ENCODE data around the gene RPL13A. TPM values are rescaled to one million over a fixed set of nuclear protein-coding genes. Genes with fewer than 3 reads are reported as not detected.

RPL13A gene
- total and polyA plus RNA-seq, 9 of the 15 experiments (the other 6 are each of a cell fraction or from before 2014, with no cell fraction given) = 1,744 to 5,482 (median 2,949) TPM

DNA sequence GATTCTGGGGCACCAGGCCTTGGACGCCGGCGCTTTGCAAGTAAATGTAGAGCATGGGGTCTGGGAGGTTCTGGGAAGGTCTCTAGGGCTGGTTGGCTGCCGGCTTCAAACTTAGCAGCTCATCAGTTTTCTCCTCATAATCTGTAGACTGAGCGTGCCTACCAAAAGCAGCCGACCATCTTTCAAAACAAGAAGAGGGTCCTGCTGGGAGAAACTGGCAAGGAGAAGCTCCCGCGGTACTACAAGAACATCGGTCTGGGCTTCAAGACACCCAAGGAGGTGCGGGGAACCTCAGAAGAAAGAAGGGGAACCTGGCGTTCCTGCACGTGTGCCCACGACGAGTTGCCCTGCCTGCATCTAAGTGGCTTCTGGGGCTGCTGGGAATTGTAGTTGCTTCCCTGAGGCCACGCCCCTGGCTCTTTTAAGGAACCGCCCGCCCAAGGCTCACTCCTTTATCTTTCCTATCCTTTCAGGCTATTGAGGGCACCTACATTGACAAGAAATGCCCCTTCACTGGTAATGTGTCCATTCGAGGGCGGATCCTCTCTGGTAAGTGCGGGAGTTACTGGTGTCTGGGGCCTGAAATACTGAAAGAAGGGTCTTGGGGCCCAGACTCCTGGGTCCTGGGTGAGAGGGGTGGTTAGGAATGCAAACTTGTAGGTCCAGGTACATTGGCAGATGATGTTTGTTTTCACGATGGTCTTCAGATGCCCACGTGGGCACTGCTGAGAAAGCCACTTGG, 9.8 kb downstream of the RPL13A start (continued):
- TF ChIP-seq ZBTB9 (CRISPR knock-in tag; IDR thresholded peaks at IDR 0.05) (no peak), PRDM10 (IDR thresholded peaks at IDR 0.05; ENCODE audit: partially characterized antibody) (no peak), SPI1 (IDR thresholded peaks at IDR 0.05; ENCODE audit: borderline replicate concordance, low read depth, low read length) (peak; percentile 80), ZBTB7A (IDR thresholded peaks at IDR 0.05; ENCODE audit: borderline replicate concordance, control insufficient read depth, low read depth, low read length) (no peak), DACH1 (IDR thresholded peaks at IDR 0.05; ENCODE audit: partially characterized antibody) (no peak), MYBL2 (IDR thresholded peaks at IDR 0.05; ENCODE audit: low read depth) (no peak), MYBL2 (CRISPR knock-in tag; IDR thresholded peaks at IDR 0.05; ENCODE audit: borderline replicate concordance) (no peak), ZNF586 (CRISPR knock-in tag; conservative IDR thresholded peaks at IDR 0.05) (no peak), ZBTB17 (CRISPR knock-in tag; IDR thresholded peaks at IDR 0.05) (no peak)
- TF ChIP-seq, protein P1, sequence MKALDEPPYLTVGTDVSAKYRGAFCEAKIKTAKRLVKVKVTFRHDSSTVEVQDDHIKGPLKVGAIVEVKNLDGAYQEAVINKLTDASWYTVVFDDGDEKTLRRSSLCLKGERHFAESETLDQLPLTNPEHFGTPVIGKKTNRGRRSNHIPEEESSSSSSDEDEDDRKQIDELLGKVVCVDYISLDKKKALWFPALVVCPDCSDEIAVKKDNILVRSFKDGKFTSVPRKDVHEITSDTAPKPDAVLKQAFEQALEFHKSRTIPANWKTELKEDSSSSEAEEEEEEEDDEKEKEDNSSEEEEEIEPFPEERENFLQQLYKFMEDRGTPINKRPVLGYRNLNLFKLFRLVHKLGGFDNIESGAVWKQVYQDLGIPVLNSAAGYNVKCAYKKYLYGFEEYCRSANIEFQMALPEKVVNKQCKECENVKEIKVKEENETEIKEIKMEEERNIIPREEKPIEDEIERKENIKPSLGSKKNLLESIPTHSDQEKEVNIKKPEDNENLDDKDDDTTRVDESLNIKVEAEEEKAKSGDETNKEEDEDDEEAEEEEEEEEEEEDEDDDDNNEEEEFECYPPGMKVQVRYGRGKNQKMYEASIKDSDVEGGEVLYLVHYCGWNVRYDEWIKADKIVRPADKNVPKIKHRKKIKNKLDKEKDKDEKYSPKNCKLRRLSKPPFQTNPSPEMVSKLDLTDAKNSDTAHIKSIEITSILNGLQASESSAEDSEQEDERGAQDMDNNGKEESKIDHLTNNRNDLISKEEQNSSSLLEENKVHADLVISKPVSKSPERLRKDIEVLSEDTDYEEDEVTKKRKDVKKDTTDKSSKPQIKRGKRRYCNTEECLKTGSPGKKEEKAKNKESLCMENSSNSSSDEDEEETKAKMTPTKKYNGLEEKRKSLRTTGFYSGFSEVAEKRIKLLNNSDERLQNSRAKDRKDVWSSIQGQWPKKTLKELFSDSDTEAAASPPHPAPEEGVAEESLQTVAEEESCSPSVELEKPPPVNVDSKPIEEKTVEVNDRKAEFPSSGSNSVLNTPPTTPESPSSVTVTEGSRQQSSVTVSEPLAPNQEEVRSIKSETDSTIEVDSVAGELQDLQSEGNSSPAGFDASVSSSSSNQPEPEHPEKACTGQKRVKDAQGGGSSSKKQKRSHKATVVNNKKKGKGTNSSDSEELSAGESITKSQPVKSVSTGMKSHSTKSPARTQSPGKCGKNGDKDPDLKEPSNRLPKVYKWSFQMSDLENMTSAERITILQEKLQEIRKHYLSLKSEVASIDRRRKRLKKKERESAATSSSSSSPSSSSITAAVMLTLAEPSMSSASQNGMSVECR (CRISPR knock-in tag; IDR thresholded peaks at IDR 0.05) = peak; percentile 62; the same call in 1 of the 2 replicates
- TF ChIP-seq, protein P2, sequence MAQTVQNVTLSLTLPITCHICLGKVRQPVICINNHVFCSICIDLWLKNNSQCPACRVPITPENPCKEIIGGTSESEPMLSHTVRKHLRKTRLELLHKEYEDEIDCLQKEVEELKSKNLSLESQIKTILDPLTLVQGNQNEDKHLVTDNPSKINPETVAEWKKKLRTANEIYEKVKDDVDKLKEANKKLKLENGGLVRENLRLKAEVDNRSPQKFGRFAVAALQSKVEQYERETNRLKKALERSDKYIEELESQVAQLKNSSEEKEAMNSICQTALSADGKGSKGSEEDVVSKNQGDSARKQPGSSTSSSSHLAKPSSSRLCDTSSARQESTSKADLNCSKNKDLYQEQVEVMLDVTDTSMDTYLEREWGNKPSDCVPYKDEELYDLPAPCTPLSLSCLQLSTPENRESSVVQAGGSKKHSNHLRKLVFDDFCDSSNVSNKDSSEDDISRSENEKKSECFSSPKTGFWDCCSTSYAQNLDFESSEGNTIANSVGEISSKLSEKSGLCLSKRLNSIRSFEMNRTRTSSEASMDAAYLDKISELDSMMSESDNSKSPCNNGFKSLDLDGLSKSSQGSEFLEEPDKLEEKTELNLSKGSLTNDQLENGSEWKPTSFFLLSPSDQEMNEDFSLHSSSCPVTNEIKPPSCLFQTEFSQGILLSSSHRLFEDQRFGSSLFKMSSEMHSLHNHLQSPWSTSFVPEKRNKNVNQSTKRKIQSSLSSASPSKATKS (CRISPR knock-in tag; IDR thresholded peaks at IDR 0.05) = no peak
- TF ChIP-seq, protein P3, sequence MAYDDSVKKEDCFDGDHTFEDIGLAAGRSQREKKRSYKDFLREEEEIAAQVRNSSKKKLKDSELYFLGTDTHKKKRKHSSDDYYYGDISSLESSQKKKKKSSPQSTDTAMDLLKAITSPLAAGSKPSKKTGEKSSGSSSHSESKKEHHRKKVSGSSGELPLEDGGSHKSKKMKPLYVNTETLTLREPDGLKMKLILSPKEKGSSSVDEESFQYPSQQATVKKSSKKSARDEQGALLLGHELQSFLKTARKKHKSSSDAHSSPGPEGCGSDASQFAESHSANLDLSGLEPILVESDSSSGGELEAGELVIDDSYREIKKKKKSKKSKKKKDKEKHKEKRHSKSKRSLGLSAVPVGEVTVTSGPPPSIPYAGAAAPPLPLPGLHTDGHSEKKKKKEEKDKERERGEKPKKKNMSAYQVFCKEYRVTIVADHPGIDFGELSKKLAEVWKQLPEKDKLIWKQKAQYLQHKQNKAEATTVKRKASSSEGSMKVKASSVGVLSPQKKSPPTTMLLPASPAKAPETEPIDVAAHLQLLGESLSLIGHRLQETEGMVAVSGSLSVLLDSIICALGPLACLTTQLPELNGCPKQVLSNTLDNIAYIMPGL (CRISPR knock-in tag; IDR thresholded peaks at IDR 0.05) = no peak
